ENCODE data around the gene IL22RA2. TPM values are rescaled to one million over a fixed set of nuclear protein-coding genes. Genes with fewer than 3 reads are reported as not detected.

IL22RA2 gene
- total RNA-seq, 4 donors from 2014 or later: not detected

- intact Hi-C loops (cut with DNase I; ENCODE audit: low total_unique reads): no loop called here
- in situ Hi-C loops (cut with MboI; ENCODE audit: low sequenced_read_pairs in 4 of 4): no loop called here
- Histone ChIP-seq H3K27me3 (no peaks in the 10 kb centered on the region), H3K27ac (no peak overlapping the region), H3K36me3 (no peaks in the 10 kb centered on the region), H3K4me1 (no peaks in the 10 kb centered on the region), H3K9me3 (peaks cover 0 to 4% (median 0%) of the 10 kb centered on the region in 3 donors), H3K4me3 (no peak overlapping the region)
- no peak for DNase-seq
- ATAC-seq: no peak
- TF ChIP-seq POLR2A (IDR thresholded peaks at IDR 0.05) (no peak), CTCF (IDR thresholded peaks at IDR 0.05 in 4 of 5, conservative IDR thresholded peaks at IDR 0.05 in 1 of 5) (no peak)
Observed at GRCh38 chr6:137133122-137133521, 40.3 kb downstream of the IL22RA2 start.

GRCh38 chr6:137126875-137127485, 46.5 kb downstream of the IL22RA2 start:
- no peak for TF ChIP-seq POLR2A (IDR thresholded peaks at IDR 0.05)
- no peak for TF ChIP-seq CTCF (IDR thresholded peaks at IDR 0.05 in 4 of 5, conservative IDR thresholded peaks at IDR 0.05 in 1 of 5)
- Histone ChIP-seq H3K4me3 (no peak overlapping the region), H3K9me3 (no peaks in the 10 kb centered on the region), H3K27ac (no peak overlapping the region), H3K27me3 (no peaks in the 10 kb centered on the region), H3K36me3 (no peaks in the 10 kb centered on the region), H3K4me1 (no peaks in the 10 kb centered on the region)
- in situ Hi-C loops (cut with MboI; ENCODE audit: low sequenced_read_pairs in 4 of 4) (no loop called here), intact Hi-C loops (cut with DNase I; ENCODE audit: low total_unique reads) (no loop called here)
- ATAC-seq (no peak), DNase-seq (no peak)

- no peak overlapping the region for H3K27ac ChIP-seq
- no peaks in the 10 kb centered on the region for H3K9me3 ChIP-seq
- no peak for TF ChIP-seq CTCF (IDR thresholded peaks at IDR 0.05 in 4 of 5, conservative IDR thresholded peaks at IDR 0.05 in 1 of 5)
- no peak for TF ChIP-seq POLR2A (IDR thresholded peaks at IDR 0.05)
- H3K36me3 ChIP-seq: no peaks in the 10 kb centered on the region
- ATAC-seq (no peak), DNase-seq (no peak)
- no peaks in the 10 kb centered on the region for H3K4me1 ChIP-seq
- no peak overlapping the region for H3K4me3 ChIP-seq
- intact Hi-C loops (cut with DNase I; ENCODE audit: low total_unique reads) (no loop called here), in situ Hi-C loops (cut with MboI; ENCODE audit: low sequenced_read_pairs in 4 of 4) (no loop called here)
- no peaks in the 10 kb centered on the region for H3K27me3 ChIP-seq
Observed at GRCh38 chr6:137123078-137123477, 50.4 kb downstream of the IL22RA2 start.

GRCh38 chr6:137122612-137123011, 50.8 kb downstream of the IL22RA2 start:
- H3K9me3 ChIP-seq: no peaks in the 10 kb centered on the region
- intact Hi-C loops (cut with DNase I; ENCODE audit: low total_unique reads): no loop called here
- in situ Hi-C loops (cut with MboI; ENCODE audit: low sequenced_read_pairs in 4 of 4): no loop called here
- no peaks in the 10 kb centered on the region for H3K27me3 ChIP-seq
- H3K36me3 ChIP-seq: no peaks in the 10 kb centered on the region
- TF ChIP-seq POLR2A (IDR thresholded peaks at IDR 0.05): no peak
- no peak for TF ChIP-seq CTCF (IDR thresholded peaks at IDR 0.05 in 4 of 5, conservative IDR thresholded peaks at IDR 0.05 in 1 of 5)
- no peaks in the 10 kb centered on the region for H3K4me1 ChIP-seq
- ATAC-seq (no peak), DNase-seq (no peak)
- no peak overlapping the region for H3K4me3 ChIP-seq
- no peak overlapping the region for H3K27ac ChIP-seq

All from gastrocnemius medialis (tissue), 4 donors.